OCI-LY3 (cell line): Measurements from ENCODE around the gene PRICKLE2.

Experiments used
- H2AFZ ChIP-seq: fragments of 200-600, 300-600 bp; shearing (Covaris generic); 2 replicates; pipeline ENCODE4 v1.6.0; 2014; ENCODE audit warnings: antibody characterized with exemption, low read depth, low read length
- H3K27ac ChIP-seq: fragments of 200-600, 300-600 bp; sonication (generic); 2 replicates; pipeline ENCODE4 v1.5.1; 2014; ENCODE audit warnings: mild to moderate bottlenecking, low read length, moderate library complexity, mixed read lengths
- H3K27me3 ChIP-seq: fragments of 200-600, 300-600 bp; sonication (generic); 2 replicates; pipeline ENCODE4 v1.6.1; 2014; ENCODE audit warnings: low read depth, low read length, mixed read lengths
- H3K36me3 ChIP-seq: fragments of 200-600, 300-600 bp; sonication (generic); replicated peaks from 2 replicates; pipeline ENCODE3; 2014; ENCODE audit warnings: low read depth, low read length, mixed read lengths
- H3K4me1 ChIP-seq: fragments of 300-600, 200-600 bp; sonication (generic); 2 replicates; pipeline ENCODE4 v1.6.1; 2014; ENCODE audit warnings: low read length, mixed read lengths
- H3K4me2 ChIP-seq: fragments of 200-600, 300-600 bp; sonication (generic); 2 replicates; pipeline ENCODE4 v1.6.1; 2014; ENCODE audit warnings: low read length, mixed read lengths
- H3K4me3 ChIP-seq: fragments of 300-600, 200-600 bp; sonication (generic); 2 replicates; pipeline ENCODE4 v1.5.1; 2014; ENCODE audit warnings: antibody characterized with exemption, mild to moderate bottlenecking, low read length, moderate library complexity
- H3K79me2 ChIP-seq: fragments of 300-600, 200-600 bp; shearing (Covaris generic); 2 replicates; pipeline ENCODE4 v1.6.1; 2014; ENCODE audit warnings: mild to moderate bottlenecking, low read length, mixed read lengths
- H3K9ac ChIP-seq: fragments of 300-600, 200-600 bp; shearing (Covaris generic); 2 replicates; pipeline ENCODE4 v1.6.0; 2014; ENCODE audit warnings: mild to moderate bottlenecking, low read length, moderate library complexity
- H3K9me3 ChIP-seq: fragments of 200-600, 300-600 bp; shearing (Covaris generic); 2 replicates; pipeline ENCODE4 v1.6.1; 2014; ENCODE audit warnings: low read length, mixed read lengths; ENCODE audit not compliant: insufficient read depth
- H4K20me1 ChIP-seq: fragments of 200-600, 300-600 bp; sonication (generic); 2 replicates; pipeline ENCODE4 v1.6.1; 2016; ENCODE audit warnings: low read length, mixed read lengths; ENCODE audit not compliant: insufficient read depth
- CTCF ChIP-seq: fragments of 200-600, 300-600 bp; sonication (generic); IDR thresholded peaks from 2 replicates; pipeline ENCODE4 v1.5.1; 2014; ENCODE audit warnings: antibody characterized with exemption, low read length, low read depth
- EZH2phosphoT487 ChIP-seq: fragments of 200-600 bp; shearing (Covaris generic); IDR thresholded peaks from 2 replicates; pipeline ENCODE4 v1.6.1; 2018; ENCODE audit warnings: antibody characterized with exemption, mixed run types, low read depth

PRICKLE2 gene

GRCh38 chr3:64074895-64075679, 150.2 kb downstream of the PRICKLE2 start:
- Histone ChIP-seq H3K9me3 (no peaks in the 10 kb centered on the region), H3K79me2 (no peaks in the 10 kb centered on the region), H3K27me3 (peaks cover 25% of the 10 kb centered on the region), H4K20me1 (no peaks in the 10 kb centered on the region), H3K9ac (no peak overlapping the region), H3K27ac (no peak overlapping the region), H3K36me3 (no peaks in the 10 kb centered on the region), H3K4me1 (no peaks in the 10 kb centered on the region), H3K4me2 (no peak overlapping the region), H2AFZ (no peak overlapping the region), H3K4me3 (no peak overlapping the region)
- TF ChIP-seq EZH2phosphoT487 (no peak), CTCF (no peak)

GRCh38 chr3:64074060-64074459, 151.2 kb downstream of the PRICKLE2 start:
- no peaks in the 10 kb centered on the region for H3K79me2 ChIP-seq
- TF ChIP-seq EZH2phosphoT487 = no peak
- no peak for TF ChIP-seq CTCF
- no peak overlapping the region for H3K27ac ChIP-seq
- H3K36me3 ChIP-seq = no peaks in the 10 kb centered on the region
- no peaks in the 10 kb centered on the region for H4K20me1 ChIP-seq
- no peak overlapping the region for H2AFZ ChIP-seq
- no peaks in the 10 kb centered on the region for H3K4me1 ChIP-seq
- H3K9ac ChIP-seq = no peak overlapping the region
- no peak overlapping the region for H3K4me3 ChIP-seq
- peaks cover 30% of the 10 kb centered on the region for H3K27me3 ChIP-seq
- H3K4me2 ChIP-seq = no peak overlapping the region
- no peaks in the 10 kb centered on the region for H3K9me3 ChIP-seq

GRCh38 chr3:64073158-64073761, 152.0 kb downstream of the PRICKLE2 start:
- Histone ChIP-seq H3K27ac (no peak overlapping the region), H2AFZ (no peak overlapping the region), H3K4me2 (no peak overlapping the region), H4K20me1 (no peaks in the 10 kb centered on the region), H3K79me2 (no peaks in the 10 kb centered on the region), H3K27me3 (peaks cover 29% of the 10 kb centered on the region), H3K9me3 (no peaks in the 10 kb centered on the region), H3K4me3 (no peak overlapping the region), H3K4me1 (no peaks in the 10 kb centered on the region), H3K36me3 (no peaks in the 10 kb centered on the region), H3K9ac (no peak overlapping the region)
- TF ChIP-seq CTCF = no peak
- no peak for TF ChIP-seq EZH2phosphoT487

- Histone ChIP-seq H3K4me3 (no peak overlapping the region), H3K27ac (no peak overlapping the region), H3K36me3 (no peaks in the 10 kb centered on the region), H3K9ac (no peak overlapping the region), H3K4me2 (no peak overlapping the region), H3K79me2 (no peaks in the 10 kb centered on the region), H3K4me1 (no peaks in the 10 kb centered on the region), H4K20me1 (no peaks in the 10 kb centered on the region), H2AFZ (no peak overlapping the region), H3K27me3 (peaks cover 28% of the 10 kb centered on the region), H3K9me3 (no peaks in the 10 kb centered on the region)
- TF ChIP-seq EZH2phosphoT487 = no peak
- no peak for TF ChIP-seq CTCF
Observed at GRCh38 chr3:64072126-64072525, 153.1 kb downstream of the PRICKLE2 start.
